ENCODE data around the gene ZBTB7A.

The ZBTB7A gene

DNA sequence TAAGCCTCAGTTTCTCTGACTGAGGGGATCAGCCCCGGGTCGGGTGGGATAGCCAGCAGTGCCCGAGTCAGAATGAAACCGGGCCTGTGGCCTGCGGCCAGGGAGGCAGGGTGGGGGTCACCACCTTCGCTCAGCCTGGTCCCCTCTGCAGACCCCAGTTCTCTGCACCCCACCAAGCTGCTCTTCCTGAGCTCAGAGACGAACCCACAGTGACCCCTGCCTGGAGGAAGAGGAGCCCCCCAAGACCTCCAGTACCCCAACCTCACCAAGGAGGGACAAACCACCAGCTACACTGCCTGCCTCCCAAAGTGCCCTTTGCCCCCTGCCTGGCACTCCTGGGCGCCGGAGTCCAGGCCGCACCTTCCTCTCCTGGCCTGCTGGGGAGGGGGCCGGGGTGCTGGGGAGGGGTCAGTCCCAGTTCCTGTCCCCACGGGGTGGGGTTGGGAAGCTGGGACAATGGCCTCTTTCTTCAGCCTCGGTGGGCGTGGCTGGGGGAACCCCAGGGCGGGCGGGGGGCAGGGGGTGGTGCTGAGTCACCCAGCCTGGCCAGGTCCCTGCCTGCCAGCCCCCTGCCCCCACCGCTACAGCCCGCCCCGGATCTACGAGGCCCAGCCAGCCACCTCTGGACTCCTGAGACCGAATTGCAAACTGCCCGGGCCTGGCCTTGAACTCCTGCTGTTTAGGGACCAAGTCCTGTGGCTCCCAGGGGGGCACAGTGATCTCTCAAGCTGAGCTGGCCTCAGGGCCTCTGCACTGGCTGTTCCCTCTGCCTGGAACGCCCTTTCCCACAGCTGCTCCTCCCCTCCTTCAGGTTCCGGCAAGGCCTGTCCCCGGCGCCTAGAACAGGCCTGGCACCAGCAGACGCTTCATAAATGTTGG lies 14.3 kb downstream of the ZBTB7A start:
- DNase-seq = no peak

DNA sequence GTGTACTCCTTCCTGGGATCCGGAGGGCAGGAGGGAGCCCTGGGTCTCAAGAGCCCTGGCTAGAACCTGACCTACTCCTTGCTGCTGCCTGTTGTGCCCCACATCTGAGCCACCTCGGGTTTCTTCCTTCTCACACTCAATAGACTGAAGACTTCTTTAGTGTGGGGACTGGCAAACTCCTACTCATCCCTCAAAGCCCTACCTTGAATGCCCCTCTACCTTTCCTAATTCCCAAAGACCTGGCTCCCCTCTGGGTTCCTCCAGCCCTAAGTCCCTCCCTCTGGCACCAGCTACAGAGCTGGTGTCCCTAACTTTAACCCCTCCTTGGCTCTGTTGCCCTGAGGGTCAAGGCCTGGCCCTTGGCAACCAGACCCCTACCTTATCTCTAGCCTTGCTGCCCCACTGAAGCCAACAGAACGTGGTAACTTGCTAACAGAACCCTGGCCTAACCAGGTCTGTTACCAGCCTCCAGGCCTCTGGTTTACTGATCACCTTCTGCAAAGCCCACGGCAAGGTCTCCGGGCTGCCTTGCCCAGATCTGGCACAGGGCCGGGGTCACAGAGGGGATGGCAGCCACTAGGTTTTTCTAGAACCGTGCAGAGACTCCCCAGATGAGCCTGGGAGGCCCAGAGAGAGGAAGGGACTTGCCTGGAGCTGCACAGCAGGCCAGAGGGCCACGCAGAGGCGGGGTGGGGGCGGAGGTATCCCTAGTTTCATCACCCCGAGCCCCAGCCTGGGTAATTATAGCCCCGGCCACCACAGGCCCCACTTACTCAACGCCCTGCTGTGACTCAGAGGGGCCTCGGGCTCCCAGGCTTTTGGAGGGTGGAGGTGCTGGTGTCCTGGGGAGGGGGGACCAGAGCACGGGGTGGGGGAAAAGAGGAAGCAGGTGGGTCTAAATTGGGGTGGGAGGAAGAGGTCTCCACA lies 15.3 kb downstream of the ZBTB7A start:
- no peak for DNase-seq

DNA sequence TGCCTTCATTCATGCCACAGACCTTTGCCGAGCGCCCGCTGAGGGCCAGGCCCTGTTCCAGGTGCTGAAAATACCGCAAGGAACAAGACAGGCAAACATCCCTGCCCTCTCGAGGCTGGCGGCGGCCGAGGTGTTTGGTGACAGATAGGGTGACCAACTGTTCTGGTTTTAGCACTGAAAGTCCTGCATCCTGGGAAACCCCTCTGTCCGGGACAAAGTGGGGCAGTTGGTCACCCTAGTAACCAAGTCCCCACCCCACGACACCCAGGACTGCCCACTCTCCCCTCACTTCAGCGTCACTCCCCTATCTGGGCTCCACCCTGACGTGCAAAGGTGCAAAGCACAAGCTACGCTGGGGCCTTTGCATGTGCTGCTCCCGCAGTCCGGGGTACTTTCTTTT lies 17.3 kb downstream of the ZBTB7A start:
- DNase-seq = no peak

DNA sequence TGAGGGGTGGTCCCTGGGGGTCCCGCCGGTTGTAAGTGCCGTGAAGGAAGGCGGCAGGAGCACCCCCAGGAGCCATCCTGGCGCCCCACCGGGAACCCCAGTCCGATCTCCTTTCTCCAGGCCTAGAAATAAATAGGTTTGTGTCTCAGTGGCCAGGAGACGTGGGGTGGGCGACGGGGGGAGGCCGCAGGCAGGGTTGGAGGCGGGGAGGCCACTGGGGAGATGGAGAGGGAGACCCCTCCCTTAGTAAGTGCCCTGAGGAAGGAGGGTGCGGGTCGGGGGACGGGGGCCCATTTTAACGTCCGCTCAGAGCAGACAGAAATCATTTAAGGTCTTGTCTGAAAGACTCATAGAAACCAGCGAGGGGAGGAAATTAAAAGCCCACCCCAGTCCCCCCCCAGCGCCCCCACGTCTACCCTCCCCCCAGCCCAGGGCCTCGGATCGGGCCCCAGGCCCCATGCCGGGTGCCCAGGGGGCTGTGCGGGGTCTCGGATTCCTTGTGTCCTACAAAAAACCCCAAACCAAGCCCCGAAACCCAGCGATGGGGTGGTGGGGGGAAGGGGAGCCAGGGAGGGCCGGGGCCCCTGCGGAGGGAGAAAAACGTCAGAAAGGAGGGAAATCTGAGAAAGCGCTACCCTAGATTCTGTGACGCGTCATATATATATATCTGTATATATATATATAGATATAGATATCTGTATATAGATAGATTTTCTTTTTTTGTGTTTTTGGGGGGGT lies 19.6 kb downstream of the ZBTB7A start:
- no peak for DNase-seq

DNA sequence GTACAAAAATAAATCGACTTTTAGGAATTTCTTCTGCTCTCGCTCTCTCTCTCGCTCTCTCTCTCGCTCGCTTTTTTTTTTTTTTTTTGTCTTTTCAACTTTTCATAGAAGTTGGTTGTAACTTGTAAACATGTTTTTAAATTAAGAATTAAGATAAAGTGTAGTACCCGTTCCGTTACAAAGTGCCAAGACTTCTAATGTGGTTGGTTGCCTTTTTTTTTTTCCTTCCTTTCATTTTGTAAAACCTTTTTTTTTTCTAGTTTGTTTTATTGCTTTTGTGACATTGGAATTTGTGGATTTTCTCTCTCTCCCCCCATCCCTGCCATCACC lies 20.4 kb downstream of the ZBTB7A start:
- no peak for DNase-seq

DNA sequence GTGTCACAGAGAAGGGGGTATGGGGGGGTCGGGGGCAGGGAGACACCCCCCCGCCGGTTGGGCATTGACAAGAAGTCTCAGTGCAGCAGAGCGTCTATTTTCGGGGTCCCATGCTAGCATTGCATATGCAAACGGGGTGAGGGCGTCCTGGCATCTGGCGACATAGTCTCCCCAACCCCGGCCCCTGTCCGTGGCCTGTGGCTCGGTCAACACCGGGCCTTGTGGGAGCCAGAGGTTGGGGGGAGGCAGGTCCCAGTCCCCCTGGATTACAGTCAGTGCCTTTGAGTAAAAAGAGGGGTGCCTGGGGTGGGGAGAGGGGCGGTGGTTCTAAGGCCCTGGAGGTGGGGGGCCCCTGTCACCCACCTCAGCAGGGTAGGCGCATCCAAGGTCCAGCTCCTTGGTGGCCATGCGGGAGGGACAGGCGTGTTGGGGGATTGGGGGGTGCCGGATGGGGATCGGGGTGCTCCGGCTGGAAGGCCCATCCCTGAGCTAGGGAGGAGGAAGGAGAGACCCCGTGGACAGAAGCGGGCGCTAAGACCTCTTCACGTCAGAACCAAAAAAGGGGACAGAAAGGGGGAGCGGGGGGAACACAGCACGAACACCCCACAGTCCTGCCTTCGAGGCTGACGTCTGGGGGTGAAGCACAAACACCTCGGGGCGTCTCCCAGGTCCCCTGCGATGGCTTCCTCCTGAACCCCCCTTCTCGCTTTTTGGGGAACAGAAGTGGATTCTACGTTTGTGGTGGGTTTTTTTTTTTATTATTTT lies 20.9 kb downstream of the ZBTB7A start:
- DNase-seq = no peak

DNA sequence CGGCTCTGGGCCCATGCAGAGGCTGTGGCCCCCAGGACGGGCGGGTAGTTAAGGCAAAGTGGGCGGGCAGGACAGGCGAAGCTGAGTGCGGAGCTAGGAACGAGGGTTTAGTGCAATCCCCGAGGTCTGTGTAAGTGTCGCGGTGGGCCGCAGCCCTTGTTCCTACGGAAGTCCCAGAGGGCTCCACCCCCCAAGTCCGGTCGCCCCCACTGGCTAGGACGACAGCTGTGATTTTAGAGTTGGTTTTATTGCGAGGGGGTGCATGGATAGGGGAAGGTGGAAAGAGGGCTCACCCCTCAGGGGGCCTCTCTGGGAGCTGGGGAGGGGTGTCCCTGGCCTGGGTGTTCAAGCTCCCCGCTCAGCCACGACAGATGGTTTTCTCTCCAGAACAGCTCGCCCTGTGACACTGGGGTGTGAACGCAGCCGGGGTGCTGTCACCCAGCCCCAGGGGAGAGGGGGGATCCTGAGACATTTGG lies 21.7 kb downstream of the ZBTB7A start:
- DNase-seq = no peak

DNA sequence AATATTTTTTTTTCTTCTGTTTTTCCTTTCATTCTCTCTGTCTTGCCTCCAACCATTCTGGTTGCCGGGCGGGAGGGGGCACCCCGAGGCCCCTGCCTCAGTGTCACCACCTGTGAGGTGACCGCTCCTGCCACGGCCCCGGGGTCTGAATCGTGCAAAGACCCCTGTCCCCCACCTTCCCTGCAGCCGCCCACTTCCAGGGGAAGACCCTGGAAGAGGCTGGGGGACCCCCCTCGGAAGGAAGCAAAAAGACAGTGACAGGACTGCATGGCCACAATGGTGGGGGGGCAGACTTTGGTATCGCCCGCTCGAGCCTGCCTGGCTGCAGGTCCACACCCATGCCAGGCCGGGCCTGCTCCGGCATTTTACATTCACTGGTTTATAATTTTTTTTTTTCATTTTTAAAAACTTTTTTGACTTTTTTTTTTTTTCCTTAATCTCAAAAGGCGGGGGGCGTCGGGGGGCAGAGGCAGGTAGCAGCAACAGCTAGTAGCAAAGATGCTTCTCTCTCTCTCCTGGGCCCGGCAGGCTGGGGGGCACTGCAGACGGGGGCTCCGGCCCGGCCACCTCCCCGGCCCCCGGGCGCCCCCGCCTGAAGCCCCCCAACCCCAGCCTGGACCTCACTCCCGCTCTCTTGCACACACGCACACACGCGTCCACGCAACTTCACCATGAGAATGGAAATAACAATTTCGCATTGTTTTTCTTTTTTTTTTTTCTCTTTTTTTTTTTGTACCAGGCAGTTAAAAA lies 22.6 kb downstream of the ZBTB7A start:
- no peak for DNase-seq

DNA sequence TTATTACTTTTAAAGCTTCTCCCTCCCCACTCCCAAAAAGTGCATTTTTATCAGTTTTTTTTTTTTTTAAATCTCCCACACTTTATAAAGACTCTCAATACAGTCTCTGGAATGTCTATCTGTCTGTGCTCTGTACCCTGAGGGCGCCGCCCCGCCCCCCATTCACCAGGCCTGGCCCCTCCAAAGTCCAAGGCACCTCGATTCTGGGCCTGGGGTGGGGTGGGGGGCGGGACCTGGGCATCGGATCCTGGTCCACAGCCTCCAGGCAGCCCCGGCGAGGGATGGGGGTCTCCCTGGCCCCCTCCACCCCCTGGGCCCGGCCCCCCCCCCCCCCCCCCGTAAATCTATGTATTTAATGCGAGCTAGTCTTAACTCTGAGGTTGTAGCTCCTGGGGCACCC lies 23.3 kb downstream of the ZBTB7A start:
- no peak for DNase-seq

DNA sequence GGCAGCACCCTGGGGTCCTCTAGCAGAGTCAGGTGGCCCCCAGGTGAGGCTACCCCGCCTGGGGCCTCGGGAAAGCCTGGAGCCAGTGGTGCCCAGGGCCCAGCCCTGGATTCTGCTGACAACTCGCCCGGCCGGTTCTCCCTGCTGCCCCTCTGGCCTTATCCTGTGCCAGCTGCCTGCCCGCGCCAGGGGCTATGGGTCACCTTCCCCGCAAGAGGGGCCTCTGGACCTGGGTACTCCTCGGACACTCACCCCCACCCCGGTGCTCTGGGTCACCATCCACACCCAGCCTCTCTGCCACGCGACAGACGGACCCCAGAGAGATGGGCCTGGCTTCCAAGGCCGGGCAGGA lies 24.0 kb downstream of the ZBTB7A start:
- peak; percentile 32 for DNase-seq

DNA sequence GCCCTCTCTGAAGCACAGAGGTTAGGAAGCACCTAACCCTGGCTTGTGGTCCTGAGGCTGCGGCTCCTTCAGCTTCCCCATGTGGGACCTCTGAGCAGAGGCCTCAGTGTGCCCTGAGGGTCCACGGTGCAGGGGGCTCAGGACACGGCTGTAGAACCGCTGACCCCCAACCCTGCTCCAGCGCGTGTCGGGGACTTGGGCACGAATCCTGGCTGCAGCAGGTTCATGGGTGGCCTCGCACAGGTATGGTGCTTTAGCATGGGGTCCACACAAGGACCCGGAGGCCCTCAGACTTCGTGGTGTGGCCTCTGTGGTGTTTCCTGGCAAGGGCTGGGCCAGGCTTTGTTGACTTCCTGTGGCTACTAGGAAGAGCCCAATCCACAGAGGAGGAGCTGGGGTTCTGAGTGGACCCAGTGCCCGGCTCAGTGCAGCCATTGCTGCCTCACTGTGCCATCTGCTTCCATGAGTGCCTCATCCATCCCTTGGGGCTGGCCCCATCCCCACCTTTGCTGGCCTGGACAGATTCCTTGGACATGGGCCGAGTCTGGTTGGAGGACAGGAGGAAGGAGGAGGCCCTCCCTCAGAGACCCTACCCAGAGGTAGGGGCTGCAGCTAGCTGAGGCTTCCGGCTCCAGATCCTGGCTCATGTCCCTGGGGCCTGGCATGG lies 24.5 kb downstream of the ZBTB7A start:
- no peak for DNase-seq

DNA sequence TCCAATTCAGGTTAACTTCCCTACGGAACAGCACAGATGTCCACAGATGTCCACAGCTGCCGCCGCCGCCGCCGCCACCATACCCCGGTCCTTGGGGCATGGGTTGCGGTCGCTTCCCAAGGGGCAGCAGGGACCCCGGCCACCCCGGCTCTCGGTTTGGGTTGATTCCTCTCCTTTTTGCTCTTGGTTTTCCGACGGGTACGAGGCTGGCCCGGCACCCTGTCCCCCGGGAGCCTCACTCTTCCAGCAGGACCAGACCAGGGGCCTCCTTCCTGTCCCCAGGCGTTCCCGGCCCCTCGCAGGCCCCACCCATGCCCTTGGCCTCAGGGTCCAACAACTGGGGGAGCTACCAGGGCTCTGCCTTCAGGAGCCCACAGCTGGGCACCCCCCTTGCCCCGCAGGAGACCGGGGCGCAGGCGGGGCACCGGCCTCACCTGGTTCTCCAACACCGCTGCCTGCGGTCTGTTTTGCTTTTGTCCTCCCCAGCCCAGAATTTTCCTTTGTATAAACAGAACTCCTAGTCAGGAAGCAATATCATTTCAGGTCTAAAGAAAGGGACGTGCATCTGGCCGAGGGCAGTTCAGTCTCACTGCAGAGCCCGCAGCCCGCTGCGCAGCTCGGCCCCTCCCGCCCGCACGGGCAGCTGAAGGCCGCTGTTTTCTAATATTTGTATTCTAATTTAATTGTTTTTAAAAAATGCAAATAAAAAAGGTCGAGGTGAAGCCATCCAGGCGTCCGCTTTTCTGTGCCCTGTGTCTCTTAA lies 27.9 kb downstream of the ZBTB7A start:
- no peak for DNase-seq

DNA sequence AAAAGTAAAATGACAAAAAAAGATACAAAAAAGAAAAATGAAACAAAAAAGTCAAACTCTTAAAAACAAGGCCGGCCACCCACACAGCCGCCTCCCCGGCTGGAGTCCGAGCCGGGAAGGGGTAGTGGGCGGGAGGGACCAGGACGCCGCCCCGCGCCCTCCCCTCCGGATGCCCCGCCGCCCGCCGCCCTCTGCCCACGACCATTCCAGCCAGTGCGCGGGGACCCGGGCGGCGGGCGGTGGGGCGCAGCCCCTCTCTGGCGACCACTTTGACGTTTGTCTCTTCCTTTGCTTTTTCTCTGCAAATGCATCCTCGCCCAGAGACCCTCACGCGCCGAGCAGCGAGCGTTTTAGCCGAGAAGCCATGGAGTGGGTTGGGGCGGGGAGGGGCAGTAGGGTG lies 28.6 kb downstream of the ZBTB7A start:
- DNase-seq = no peak

DNA sequence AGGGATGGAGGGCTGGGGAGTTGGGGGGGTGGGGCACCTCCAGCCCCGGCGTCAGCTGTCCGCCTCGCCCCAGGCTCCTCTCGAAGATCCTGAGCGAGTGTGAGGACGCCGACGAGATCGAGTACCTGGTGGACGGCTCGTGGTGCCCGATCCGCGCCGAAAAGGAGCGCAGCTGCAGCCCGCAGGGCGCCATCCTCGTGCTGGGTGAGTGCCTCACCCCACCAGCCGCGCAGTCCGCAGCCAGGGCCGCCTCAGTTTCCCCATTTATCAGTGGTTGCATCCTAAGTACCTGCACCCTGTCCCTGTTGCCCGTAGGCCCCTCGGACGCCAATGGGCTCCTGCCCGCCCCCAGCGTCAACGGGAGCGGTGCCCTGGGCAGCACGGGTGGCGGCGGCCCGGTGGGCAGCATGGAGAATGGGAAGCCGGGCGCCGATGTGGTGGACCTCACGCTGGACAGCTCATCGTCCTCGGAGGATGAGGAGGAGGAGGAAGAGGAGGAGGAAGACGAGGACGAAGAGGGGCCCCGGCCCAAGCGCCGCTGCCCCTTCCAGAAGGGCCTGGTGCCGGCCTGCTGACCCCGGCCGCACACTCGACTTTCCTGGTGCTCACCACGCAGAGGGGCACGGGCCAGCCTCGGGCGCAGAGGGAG lies 29.3 kb downstream of the ZBTB7A start:
- DNase-seq = no peak

DNA sequence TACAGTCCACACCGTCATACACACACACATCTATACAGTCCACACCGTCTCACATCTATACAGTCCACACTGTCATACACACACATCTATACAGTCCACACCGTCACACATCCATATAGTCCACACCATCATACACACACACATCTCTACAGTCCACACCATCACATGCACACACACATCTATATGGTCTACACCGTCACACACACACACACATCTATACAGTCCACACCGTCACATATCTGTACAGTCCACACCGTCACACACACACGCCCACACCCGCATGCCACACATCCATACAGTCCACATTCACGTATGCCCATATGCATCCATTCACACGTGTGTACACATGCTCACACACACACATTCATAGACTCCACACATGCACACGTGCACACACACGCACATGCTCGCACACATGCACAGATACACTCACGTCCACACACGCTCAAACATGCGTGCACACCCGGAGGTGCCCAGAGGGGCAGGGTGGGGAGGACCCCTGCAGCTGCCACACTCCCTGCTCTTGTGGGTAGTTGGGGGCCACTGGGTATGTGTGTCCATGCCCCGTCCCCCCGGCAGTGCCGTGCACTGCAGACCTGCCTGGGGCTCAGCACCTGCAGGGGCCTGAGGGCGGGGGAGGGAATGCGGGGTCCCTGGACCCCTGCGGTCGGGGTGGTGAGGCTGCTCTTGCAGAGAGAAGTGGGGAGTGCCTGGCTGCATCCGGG lies 30.0 kb downstream of the ZBTB7A start:
- no peak for DNase-seq

DNA sequence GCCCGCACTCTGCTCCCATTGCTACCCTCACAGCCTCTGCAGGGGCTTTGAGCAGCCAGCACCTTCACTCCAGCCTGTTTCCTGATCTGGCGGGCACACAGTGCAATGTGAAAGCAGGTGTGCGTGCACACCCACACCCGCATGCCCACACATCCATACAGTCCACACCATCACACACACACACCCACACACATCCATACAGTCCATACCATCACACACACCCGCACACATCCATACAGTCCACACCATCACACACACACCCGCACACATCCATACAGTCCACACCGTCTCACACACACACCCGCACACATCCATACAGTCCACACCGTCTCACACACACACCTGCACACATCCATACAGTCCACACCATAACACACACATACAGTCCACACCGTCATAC lies 31.1 kb downstream of the ZBTB7A start:
- DNase-seq = no peak

DNA sequence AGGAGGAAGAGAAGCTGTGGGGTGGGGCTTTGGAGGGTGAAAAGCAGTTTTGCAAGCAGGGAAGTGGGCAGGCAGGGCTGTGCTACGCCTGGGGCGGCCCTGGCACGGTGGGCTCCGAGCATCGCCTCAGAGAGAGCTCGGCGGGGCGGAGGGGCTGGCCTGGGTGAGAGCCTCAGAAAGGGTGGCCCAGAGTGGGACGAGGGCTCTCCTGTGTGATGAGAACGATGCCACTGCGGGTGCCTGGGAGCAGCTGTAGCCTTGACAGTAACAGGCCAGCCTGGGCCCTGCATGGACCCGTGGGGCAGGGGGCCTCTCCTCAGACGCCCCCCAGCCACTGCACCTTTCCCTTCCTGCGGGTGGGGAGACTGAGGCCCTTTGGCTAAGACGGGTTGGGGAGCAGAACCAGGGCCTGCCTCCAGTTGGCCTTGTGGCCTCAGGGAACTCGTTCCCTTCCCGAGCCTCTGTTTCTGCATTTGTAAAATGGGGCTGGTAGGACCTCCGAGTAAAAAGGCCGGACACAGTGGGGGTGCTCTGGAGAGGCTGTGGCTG lies 31.6 kb downstream of the ZBTB7A start:
- no peak for DNase-seq

DNA sequence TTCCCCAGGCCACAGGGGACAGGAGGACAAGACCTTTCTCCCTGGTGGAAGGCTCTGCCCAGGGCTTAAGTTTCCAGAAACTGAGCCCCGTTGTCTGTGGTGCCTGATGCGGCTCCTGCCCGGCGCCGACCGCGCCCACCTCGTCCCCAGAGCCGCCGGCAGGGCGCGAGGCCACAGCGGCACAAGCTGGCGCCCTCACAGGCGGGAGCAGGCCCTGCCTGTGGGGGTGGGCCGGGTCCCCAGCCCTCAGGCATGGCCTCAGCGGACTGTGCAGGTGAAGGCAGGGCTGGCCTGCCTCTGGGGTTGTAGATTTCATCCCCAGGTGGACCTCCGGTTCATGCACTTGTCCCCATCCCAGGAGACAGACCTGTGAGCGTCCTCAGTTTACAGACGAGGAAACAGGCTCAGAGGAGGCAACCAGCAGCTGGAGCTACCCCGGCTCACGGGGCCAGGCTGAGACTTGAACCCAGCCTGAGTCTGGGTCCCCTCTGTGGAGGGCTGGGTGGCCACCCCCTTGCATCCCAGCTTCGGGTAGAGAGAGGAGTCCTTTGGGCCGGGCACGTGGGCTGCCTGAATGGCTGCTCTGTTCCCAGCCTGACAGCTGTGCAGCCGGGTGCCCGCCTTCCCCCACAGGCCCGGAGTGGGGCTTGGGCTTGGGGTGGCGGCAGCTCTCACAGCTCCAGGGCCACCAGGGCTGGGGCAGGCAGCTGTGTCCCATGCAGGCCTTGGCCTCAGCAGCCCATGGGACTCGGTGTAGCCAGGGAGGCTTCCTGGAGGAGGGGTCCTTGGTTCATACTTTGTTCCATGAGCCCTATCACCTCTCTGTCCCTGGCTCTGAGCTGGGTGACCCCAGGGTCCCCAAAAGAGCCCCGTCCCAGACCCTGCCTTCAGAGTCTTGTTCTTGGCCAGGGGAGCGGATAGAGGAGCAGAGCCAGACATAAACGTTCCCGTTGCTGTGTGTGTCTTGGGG lies 32.4 kb downstream of the ZBTB7A start:
- DNase-seq = no peak
